Measurements from ENCODE around the gene PLA2G4B. TPM values are rescaled to one million over a fixed set of nuclear protein-coding genes. Genes with fewer than 3 reads are reported as not detected.

Gene PLA2G4B
- polyA plus RNA-seq, 1 donor (not counting 4 experiments of a cell fraction or from before 2014, with no cell fraction given) = 8.6 TPM

DNA sequence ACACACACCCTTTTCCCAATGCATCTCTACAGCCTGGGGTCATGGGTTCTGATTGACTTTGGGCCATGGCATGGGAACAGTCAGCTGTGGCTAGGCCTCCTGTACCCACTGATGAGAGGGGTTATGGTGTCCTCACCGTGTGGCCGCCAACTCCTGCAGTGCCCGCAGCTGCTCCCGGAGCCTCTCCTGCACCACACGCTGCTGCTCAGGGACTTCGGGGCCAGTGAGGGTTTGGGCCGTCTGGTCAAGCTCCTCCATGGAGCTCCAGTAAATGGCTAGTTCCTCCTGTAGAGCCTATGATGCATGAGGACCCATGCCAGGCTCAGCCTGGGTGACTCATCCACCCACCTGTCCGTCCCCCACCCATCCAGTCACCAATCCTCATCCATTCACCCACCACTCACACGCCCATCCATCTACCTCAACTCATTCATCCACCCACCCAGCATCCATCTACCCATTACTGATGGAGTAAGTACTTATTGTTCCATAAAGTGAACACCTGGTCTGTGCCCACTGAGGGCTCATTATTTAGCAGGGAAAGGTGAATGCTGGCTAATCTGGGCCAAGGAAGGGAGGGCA, 33.6 kb downstream of the PLA2G4B start:
- no peak overlapping the region for H3K9ac ChIP-seq (ENCODE audit: control insufficient read depth, extremely low read depth, insufficient read depth, low read length)
- no peaks in the 10 kb centered on the region for H3K36me3 ChIP-seq (ENCODE audit: control insufficient read depth in 2 of 2, extremely low read depth in 1 of 2, insufficient read depth in 2 of 2, low read length in 2 of 2)
- no peaks in the 10 kb centered on the region for H3K79me2 ChIP-seq (ENCODE audit: control insufficient read depth, insufficient read depth, low read length)
- no peak overlapping the region for H3K4me2 ChIP-seq (ENCODE audit: control insufficient read depth, extremely low read depth, insufficient read depth, low read depth, low read length)
- H3K9me3 ChIP-seq (ENCODE audit: control insufficient read depth, low read depth, low read length) = no peaks in the 10 kb centered on the region
- no peak overlapping the region for H3K27ac ChIP-seq (ENCODE audit: control insufficient read depth, insufficient read depth, low read length)
- no peak for DNase-seq (ENCODE audit: low read depth, low spot score)
- dilution Hi-C loops (cut with MboI; ENCODE audit: extremely low pct_ligation_motif_present, low sequenced_read_pairs) = no loop called here
- H3K9me1 ChIP-seq (ENCODE audit: control insufficient read depth, extremely low read depth, insufficient read depth, low read length) = no peaks in the 10 kb centered on the region
- no peak for TF ChIP-seq EZH2 (IDR thresholded peaks at IDR 0.05; ENCODE audit: low read length)
- TF ChIP-seq, protein P1, sequence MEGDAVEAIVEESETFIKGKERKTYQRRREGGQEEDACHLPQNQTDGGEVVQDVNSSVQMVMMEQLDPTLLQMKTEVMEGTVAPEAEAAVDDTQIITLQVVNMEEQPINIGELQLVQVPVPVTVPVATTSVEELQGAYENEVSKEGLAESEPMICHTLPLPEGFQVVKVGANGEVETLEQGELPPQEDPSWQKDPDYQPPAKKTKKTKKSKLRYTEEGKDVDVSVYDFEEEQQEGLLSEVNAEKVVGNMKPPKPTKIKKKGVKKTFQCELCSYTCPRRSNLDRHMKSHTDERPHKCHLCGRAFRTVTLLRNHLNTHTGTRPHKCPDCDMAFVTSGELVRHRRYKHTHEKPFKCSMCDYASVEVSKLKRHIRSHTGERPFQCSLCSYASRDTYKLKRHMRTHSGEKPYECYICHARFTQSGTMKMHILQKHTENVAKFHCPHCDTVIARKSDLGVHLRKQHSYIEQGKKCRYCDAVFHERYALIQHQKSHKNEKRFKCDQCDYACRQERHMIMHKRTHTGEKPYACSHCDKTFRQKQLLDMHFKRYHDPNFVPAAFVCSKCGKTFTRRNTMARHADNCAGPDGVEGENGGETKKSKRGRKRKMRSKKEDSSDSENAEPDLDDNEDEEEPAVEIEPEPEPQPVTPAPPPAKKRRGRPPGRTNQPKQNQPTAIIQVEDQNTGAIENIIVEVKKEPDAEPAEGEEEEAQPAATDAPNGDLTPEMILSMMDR (optimal IDR thresholded peaks at IDR 0.05 in 1 of 3, IDR thresholded peaks at IDR 0.05 in 1 of 3, conservative IDR thresholded peaks at IDR 0.05 in 1 of 3; ENCODE audit: extremely low read depth in 1 of 3, insufficient read depth in 2 of 3, low read length in 3 of 3) = no peak
- H4K20me1 ChIP-seq (ENCODE audit: control insufficient read depth, extremely low read depth, insufficient read depth, low read length) = no peaks in the 10 kb centered on the region
- no peak for FAIRE-seq
- H2AFZ ChIP-seq (ENCODE audit: control insufficient read depth, low read length) = no peak overlapping the region
- peaks cover 12% of the 10 kb centered on the region for H3K27me3 ChIP-seq (ENCODE audit: control insufficient read depth, extremely low read depth, insufficient read depth, low read length)
- peaks cover 20% of the 10 kb centered on the region for H3K4me1 ChIP-seq (ENCODE audit: control insufficient read depth, extremely low read depth, insufficient read depth, low read length)
- H3K4me3 ChIP-seq (ENCODE audit: control insufficient read depth in 2 of 3, extremely low read depth in 1 of 3, insufficient read depth in 2 of 3, low read depth in 1 of 3, low read length in 3 of 3) = no peak overlapping the region

DNA sequence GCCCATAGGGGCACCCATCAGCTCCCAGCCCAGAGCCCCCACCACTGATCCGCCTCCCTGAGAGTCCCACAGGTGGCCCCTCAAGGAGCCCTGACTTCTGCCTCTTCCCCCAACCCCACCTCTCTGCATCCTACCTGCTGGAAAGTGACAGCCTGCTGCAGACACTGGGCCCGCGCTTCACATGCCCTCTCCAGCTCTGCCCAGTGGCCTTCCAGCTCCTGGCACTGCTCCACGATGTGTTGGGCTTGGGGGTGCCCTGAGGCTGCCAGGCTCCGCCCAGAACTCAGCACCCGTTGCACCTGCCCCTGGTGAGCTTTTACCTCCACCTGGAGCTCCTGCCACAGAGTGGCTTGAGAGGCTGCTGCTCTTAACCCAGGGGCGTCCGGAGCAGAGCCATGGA, 35.1 kb downstream of the PLA2G4B start:
- H3K27me3 ChIP-seq (ENCODE audit: control insufficient read depth, extremely low read depth, insufficient read depth, low read length) = peaks cover 14% of the 10 kb centered on the region
- FAIRE-seq = no peak
- TF ChIP-seq, protein P1 (optimal IDR thresholded peaks at IDR 0.05 in 1 of 3, IDR thresholded peaks at IDR 0.05 in 1 of 3, conservative IDR thresholded peaks at IDR 0.05 in 1 of 3; ENCODE audit: extremely low read depth in 1 of 3, insufficient read depth in 2 of 3, low read length in 3 of 3) = no peak
- TF ChIP-seq EZH2 (IDR thresholded peaks at IDR 0.05; ENCODE audit: low read length) = no peak
- no peak overlapping the region for H3K9ac ChIP-seq (ENCODE audit: control insufficient read depth, extremely low read depth, insufficient read depth, low read length)
- no peak overlapping the region for H3K4me2 ChIP-seq (ENCODE audit: control insufficient read depth, extremely low read depth, insufficient read depth, low read depth, low read length)
- H3K9me3 ChIP-seq (ENCODE audit: control insufficient read depth, low read depth, low read length) = no peaks in the 10 kb centered on the region
- H3K36me3 ChIP-seq (ENCODE audit: control insufficient read depth in 2 of 2, extremely low read depth in 1 of 2, insufficient read depth in 2 of 2, low read length in 2 of 2) = no peaks in the 10 kb centered on the region
- DNase-seq (ENCODE audit: low read depth, low spot score) = no peak
- H4K20me1 ChIP-seq (ENCODE audit: control insufficient read depth, extremely low read depth, insufficient read depth, low read length) = no peaks in the 10 kb centered on the region
- H2AFZ ChIP-seq (ENCODE audit: control insufficient read depth, low read length) = no peak overlapping the region
- H3K27ac ChIP-seq (ENCODE audit: control insufficient read depth, insufficient read depth, low read length) = no peak overlapping the region
- dilution Hi-C loops (cut with MboI; ENCODE audit: extremely low pct_ligation_motif_present, low sequenced_read_pairs) = no loop called here
- no peaks in the 10 kb centered on the region for H3K9me1 ChIP-seq (ENCODE audit: control insufficient read depth, extremely low read depth, insufficient read depth, low read length)
- no peaks in the 10 kb centered on the region for H3K79me2 ChIP-seq (ENCODE audit: control insufficient read depth, insufficient read depth, low read length)
- H3K4me3 ChIP-seq (ENCODE audit: control insufficient read depth in 2 of 3, extremely low read depth in 1 of 3, insufficient read depth in 2 of 3, low read depth in 1 of 3, low read length in 3 of 3) = no peak overlapping the region
- peaks cover 20% of the 10 kb centered on the region for H3K4me1 ChIP-seq (ENCODE audit: control insufficient read depth, extremely low read depth, insufficient read depth, low read length)

All from keratinocyte (primary cell).